ENCODE results near the gene LRRFIP2.
A peak's percentile ranks its signal among the peaks of the same experiment; 100 is the strongest.
"Not testable (repeated sequence)": the region's sequence is repeated elsewhere in the genome, so short reads cannot be mapped to it uniquely, and the experiment has no call there.

Gene LRRFIP2, protein sequence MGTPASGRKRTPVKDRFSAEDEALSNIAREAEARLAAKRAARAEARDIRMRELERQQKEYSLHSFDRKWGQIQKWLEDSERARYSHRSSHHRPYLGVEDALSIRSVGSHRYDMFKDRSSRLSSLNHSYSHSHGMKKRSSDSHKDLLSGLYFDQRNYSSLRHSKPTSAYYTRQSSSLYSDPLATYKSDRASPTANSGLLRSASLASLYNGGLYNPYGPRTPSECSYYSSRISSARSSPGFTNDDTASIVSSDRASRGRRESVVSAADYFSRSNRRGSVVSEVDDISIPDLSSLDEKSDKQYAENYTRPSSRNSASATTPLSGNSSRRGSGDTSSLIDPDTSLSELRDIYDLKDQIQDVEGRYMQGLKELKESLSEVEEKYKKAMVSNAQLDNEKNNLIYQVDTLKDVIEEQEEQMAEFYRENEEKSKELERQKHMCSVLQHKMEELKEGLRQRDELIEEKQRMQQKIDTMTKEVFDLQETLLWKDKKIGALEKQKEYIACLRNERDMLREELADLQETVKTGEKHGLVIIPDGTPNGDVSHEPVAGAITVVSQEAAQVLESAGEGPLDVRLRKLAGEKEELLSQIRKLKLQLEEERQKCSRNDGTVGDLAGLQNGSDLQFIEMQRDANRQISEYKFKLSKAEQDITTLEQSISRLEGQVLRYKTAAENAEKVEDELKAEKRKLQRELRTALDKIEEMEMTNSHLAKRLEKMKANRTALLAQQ

DNA sequence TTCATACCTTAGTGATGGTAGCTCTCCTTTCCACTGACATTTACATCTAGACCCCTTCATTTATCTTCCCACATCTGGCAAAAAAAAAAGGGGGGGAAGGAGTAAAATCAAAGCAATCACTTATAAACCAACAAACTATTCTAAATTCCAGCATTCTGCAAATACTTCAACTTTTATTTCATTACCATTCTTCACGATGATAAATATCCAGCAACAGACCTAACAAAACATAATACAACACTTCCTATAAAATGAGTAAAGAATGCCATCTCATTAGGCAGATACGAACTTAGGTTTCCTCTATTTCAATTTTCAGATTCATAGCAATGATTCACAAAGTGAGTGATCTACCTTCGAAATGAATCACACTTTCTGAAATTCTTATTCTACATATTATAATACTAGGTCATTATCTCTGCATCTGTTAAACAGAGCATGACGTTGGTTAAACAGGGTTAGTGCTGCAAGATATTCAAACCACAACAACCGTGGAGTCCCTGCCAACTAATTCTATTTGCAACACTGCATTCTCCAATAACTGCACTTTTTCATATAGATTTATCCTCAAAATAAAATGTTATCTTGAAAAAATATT is at the start of gene LRRFIP2:
TSS of gene LRRFIP2 (minus strand) at position 51 of the 595 bp plus-strand sequence. CDS start 25,599 bp downstream, outside the sequence.
- POLR2A ChIA-PET, result interaction anchor here (0.7 kb wide), 1 partner anchor 11 kb away, joined by 3 read pairs; no protein-coding TSS in a partner anchor
- TF ChIP-seq, protein P1, sequence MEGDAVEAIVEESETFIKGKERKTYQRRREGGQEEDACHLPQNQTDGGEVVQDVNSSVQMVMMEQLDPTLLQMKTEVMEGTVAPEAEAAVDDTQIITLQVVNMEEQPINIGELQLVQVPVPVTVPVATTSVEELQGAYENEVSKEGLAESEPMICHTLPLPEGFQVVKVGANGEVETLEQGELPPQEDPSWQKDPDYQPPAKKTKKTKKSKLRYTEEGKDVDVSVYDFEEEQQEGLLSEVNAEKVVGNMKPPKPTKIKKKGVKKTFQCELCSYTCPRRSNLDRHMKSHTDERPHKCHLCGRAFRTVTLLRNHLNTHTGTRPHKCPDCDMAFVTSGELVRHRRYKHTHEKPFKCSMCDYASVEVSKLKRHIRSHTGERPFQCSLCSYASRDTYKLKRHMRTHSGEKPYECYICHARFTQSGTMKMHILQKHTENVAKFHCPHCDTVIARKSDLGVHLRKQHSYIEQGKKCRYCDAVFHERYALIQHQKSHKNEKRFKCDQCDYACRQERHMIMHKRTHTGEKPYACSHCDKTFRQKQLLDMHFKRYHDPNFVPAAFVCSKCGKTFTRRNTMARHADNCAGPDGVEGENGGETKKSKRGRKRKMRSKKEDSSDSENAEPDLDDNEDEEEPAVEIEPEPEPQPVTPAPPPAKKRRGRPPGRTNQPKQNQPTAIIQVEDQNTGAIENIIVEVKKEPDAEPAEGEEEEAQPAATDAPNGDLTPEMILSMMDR (IDR thresholded peaks at IDR 0.05; ENCODE audit: insufficient read depth, low read length, missing control alignments), result no peak
- DNase-seq (ENCODE audit: low read depth, low spot score), result no peak
- H3K4me3 ChIP-seq (ENCODE audit: low read depth, low read length), result peak within 1 kb of the TSS; percentile 88
- CTCF ChIA-PET, result interaction anchor here (0.6 to 2.0 kb wide), 6 partner anchors 8 to 150 kb away, joined by 3 to 9 read pairs (median 4); no protein-coding TSS in a partner anchor

DNA sequence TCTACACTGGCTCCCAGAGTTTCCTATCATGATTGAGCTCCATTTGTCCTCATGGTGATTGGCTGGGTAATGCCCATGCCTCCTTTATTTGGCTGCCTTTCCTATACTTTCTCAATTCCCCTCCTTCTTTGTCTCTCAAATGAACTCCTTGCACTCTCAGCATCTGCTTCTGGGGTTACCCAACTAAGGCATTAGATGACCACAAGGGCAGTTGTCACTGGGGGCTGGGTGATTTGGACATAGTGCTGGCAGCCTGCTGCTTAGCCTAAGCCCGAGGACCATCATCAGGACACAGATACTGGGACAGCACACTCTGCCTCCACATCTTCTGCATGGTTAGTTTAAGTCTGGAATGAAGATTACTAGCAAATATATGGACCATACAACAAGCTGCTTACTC is 49.2 kb upstream of the LRRFIP2 start:
- TF ChIP-seq, protein P1 (IDR thresholded peaks at IDR 0.05; ENCODE audit: insufficient read depth, low read length, missing control alignments), result no peak
- ChIA-PET CTCF (interaction anchor here (1.2 to 1.5 kb wide), 4 partner anchors 11 to 205 kb away, joined by 3 to 8 read pairs (median 4); no protein-coding TSS in a partner anchor), POLR2A (interaction anchor here (0.7 kb wide), 1 partner anchor 13 kb away, joined by 4 read pairs; no protein-coding TSS in a partner anchor)
- no peak for DNase-seq (ENCODE audit: low read depth, low spot score)
- no peak overlapping the region for H3K4me3 ChIP-seq (ENCODE audit: low read depth, low read length)

DNA sequence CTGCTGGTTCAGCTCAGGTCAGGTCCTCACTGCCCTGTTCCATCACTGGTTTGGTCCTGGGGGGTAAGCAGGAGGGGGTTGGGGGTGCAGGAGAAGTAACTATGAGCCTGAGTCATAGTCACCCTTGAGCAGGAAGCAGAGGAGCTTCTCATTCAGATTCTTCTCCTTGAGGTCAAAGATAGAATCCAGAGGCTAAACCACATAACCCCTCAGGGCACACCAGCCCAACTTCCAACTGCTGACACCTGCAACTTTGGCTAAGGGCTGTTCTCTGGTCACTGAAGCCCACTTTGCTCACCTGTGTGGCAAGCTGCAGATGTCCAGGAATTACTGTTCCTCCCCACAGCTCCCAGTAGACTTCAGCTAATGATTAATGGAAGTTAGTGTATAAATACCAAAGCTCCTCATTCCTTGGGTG is 48.8 kb upstream of the LRRFIP2 start:
- H3K4me3 ChIP-seq (ENCODE audit: low read depth, low read length), result no peak overlapping the region
- TF ChIP-seq, protein P1 (IDR thresholded peaks at IDR 0.05; ENCODE audit: insufficient read depth, low read length, missing control alignments), result no peak
- DNase-seq (ENCODE audit: low read depth, low spot score), result no peak
- ChIA-PET CTCF (interaction anchor here (1.0 to 1.5 kb wide), 6 partner anchors 10 to 205 kb away, joined by 3 to 8 read pairs (median 4); no protein-coding TSS in a partner anchor), POLR2A (interaction anchor here (0.7 kb wide), 1 partner anchor 12 kb away, joined by 4 read pairs; no protein-coding TSS in a partner anchor)

DNA sequence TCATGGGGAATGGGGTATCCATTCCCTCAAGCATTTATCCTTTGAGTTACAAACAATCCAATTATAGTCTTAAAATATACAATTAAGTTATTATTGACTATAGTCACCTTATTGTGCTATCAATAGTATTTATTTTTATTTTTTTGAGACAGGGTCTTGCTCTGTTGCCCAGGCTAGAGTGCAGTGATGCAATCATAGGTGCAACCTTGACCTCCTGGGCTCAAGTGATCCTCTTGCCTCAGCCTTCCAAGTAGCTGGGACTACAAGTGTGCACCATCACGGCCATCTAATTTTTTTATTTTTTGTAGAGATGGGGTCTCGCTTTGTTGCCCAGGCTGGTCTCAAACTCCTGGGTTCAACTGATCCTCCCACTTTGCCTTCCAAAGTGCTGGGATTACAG is 48.2 kb upstream of the LRRFIP2 start:
- DNase-seq (ENCODE audit: low read depth, low spot score); H3K4me3 ChIP-seq (ENCODE audit: low read depth, low read length); POLR2A ChIA-PET: not testable (repeated sequence)
- CTCF ChIA-PET, result interaction anchor here (1.0 to 1.2 kb wide), 4 partner anchors 9 to 19 kb away, joined by 3 to 8 read pairs (median 4); no protein-coding TSS in a partner anchor

DNA sequence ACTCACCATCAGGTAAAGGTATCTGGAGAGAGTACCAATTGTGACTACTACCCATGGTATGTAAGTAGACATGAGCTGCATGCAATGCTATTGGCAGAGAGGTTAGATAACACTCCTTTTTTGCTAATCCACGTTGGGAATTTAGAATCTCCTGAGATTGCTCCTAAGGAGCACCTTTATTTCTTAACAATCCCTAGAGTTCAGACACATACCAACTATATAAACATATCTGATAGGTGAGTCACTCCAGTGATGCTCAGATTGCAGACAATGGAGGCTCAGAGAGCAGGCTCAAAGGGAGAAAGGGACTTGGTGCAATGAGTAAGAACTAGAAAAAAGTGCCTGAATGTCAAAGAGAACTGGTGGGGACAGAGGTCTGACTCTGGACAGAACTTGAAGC is 47.0 kb upstream of the LRRFIP2 start:
- TF ChIP-seq, protein P1 (IDR thresholded peaks at IDR 0.05; ENCODE audit: insufficient read depth, low read length, missing control alignments), result no peak
- POLR2A ChIA-PET, result no interaction called here
- H3K4me3 ChIP-seq (ENCODE audit: low read depth, low read length), result no peak overlapping the region
- CTCF ChIA-PET, result interaction anchor here (1.5 to 1.6 kb wide), 2 partner anchors 8 to 10 kb away, joined by 4 to 5 read pairs; no protein-coding TSS in a partner anchor
- no peak for DNase-seq (ENCODE audit: low read depth, low spot score)

DNA sequence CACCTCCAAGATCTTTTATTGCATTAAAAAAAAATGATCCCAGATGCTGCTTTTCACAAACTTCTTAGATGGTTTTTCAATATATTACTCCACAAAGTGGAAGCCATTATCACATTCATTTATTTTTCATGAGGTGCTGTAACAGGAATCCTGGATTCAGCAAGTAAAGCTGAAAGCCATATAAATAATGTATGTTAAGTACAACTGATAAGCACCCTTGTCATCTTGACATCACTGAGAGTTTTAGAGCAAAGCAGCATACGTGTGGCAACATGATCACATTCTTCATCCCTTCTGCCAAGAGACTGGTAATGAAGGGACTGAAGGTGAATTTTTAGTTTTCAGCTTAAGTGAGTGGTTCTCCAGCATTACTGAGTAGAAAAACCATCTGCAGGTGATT is 44.9 kb upstream of the LRRFIP2 start:
- H3K4me3 ChIP-seq (ENCODE audit: low read depth, low read length), result no peak overlapping the region
- ChIA-PET POLR2A (interaction anchor here (0.7 kb wide), 1 partner anchor 15 kb away, joined by 4 read pairs; no protein-coding TSS in a partner anchor), CTCF (interaction anchor here (0.5 to 2.2 kb wide), 2 partner anchors 15 to 195 kb away, joined by 3 to 6 read pairs; no protein-coding TSS in a partner anchor)
- DNase-seq (ENCODE audit: low read depth, low spot score), result no peak
- TF ChIP-seq, protein P1 (IDR thresholded peaks at IDR 0.05; ENCODE audit: insufficient read depth, low read length, missing control alignments), result no peak
